NCI-H2081 treated with DMSO at 0.1 percent for 48 hours (cell line): ENCODE data around the gene FAM118B.
A peak's percentile ranks its signal among the peaks of the same experiment; 100 is the strongest.
"Not testable (repeated sequence)": the region's sequence is repeated elsewhere in the genome, so short reads cannot be mapped to it uniquely, and the experiment has no call there.

Experiments used
- DNase-seq: peaks from one replicate; lab custom pipeline; 2025; lab: John Stamatoyannopoulos, UW

Gene FAM118B

DNA sequence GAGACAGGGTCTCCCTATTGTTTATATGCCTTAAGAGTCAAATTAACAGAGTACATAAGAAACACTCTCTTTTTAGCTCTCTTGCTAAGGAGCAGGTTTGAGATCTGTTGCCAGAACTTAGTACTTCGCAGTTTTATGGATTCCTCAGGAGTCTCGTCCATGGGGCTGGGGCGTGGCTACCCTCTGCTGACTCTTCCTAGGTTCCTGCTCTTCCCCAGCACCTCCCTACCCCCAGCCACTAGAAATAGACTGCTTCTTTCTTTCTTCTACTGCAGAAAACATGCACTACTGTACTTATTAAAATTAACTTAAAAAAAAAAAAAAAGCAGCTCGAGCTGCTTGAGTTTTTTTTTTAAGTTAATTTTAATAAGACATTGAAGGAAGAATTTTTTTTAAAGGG is 8.0 kb downstream of the FAM118B start:
- DNase-seq: no peak

- no peak for DNase-seq
These were observed 13.2 kb downstream of the FAM118B start for GRCh38 chr11:126224647-126225294.

DNA sequence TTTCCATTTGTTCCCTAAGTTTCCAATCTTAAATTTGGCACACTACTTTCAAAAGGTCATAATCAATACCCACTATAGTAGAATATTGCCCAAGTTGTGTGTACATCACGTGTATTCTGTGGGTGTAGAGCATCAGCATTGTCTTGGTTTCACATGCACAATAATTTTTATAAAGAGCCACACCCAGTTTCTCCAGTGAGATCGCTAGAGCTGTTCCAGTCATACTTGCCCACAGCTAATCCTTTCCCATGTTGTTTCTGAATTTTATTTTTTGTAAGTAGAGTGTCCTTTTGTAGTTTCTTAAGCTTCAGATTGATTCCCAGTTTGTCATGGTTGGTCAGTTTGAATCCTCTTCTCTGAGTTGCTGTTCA is 13.7 kb downstream of the FAM118B start:
- no peak for DNase-seq

- no peak for DNase-seq
These were observed 14.9 kb downstream of the FAM118B start for GRCh38 chr11:126226334-126227084.

DNA sequence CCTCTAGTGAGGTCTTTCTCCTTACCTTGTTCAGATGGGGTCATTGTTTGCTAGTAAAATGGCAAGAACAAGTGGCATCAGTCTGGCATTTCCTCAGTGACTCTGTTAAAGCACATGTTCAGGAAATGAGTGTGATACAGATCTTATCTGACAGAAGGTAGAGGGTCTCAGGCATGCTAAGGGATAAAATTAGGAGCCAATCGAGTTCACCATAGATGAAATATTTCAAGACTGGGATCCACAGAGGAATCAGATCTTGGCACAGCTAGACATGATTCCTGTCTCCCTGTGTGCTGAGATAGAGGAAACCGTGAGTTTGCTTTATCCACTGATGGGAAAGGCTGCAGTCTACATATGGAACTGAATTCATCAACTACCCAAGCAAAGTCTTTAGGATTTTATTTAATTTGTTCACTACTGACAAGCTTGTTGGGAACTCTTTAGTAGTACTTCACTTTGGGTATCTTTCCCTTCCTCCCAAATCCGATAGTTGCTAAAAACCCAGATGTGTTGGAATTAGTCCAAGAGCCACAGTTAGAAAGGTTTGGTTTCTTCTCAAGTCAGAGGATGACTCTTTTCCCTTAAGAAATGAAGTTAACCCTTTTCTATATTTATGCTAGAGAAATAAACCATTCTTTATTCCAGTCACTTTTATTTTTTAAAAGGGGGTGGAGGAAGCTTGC is 18.4 kb downstream of the FAM118B start:
- DNase-seq: no peak

GRCh38 chr11:126231725-126232459 is 20.3 kb downstream of the FAM118B start:
- no peak for DNase-seq

GRCh38 chr11:126232683-126233082 is 21.1 kb downstream of the FAM118B start:
- DNase-seq: no peak

DNA sequence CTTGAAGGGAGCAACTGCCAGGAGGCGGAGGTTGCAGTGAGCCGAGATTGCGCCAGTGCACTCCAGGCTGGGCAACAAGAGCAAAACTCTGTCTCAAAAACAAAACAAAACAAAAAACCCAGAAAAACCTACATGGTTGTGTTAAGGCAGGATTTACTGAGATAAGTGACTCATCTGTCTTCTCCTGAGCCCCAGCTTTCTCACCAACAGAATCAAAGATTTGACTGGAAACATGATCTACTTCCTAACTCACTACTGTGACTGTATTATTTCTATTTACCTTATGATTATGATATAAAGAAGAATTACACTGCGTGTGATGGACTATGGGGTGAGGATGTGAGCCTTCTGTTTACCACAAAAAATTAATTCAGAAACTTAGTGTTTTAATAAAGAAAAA is 21.8 kb downstream of the FAM118B start:
- DNase-seq: no peak

DNA sequence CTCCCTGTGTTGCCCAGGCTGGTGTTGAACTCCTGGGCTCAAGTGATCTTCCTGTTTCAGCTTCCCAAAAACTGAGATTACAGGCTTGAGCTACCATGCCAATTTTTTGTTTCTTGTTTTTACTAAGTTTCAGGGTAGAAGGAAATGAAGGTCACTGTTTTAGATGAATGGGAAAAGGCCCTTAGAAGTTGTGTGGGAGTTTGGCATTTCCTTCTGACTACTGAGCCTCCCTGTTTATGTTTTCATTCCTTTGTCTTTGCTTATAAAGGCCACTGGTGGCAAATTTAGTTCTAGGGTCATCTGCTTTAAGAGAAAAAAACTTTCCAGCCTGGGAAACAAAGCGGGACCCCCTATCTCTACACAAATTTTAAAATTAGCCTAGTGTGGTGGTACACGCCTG is 35.1 kb downstream of the FAM118B start:
- DNase-seq: no peak

DNA sequence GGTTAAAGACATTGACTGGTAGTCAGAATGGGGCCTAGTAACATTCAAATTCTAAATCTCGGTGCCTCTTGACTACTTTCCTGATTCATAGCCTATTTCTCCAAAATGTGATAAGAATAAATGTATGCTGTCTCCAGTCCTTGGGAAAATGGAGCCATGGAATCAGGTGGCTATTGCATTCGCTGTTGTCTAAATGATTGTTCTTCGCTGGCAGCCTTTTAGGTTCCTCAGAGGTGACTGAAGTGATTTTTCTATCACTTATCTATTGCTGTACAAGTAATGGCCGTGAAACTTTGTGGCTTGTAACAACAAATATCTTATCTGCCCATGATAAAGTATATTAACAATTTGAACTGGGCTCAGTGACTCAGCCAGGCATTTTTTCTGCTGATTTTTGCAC is 41.7 kb downstream of the FAM118B start:
- DNase-seq: no peak

DNA sequence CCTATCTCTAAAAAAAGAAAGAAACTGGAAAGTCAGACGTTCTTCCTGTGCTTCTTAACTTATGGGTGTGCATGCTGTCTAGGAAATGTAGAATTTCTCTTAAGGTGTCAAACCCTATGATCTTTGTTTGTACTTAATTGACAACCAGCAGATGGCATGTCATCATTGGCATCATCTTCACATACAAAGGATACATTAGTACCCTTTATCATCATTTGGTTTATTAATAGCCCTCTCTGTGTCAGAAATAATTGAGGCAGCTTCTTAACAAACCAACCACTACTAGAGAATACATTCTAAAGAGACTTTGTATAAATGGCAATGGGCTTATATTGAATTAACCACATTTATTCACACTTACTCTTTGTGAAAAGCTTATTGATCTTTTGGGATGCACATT is 43.2 kb downstream of the FAM118B start:
- DNase-seq: no peak

GRCh38 chr11:126255507-126255906 is 43.9 kb downstream of the FAM118B start:
- not testable (repeated sequence) for DNase-seq

- no peak for DNase-seq
These were observed 44.6 kb downstream of the FAM118B start for GRCh38 chr11:126256216-126256615.

- DNase-seq: no peak
These were observed 45.6 kb downstream of the FAM118B start for GRCh38 chr11:126257144-126257543.

- no peak for DNase-seq
These were observed 46.2 kb downstream of the FAM118B start for GRCh38 chr11:126257764-126258163.

- DNase-seq: no peak
These were observed 50.6 kb downstream of the FAM118B start for GRCh38 chr11:126262216-126262615.

DNA sequence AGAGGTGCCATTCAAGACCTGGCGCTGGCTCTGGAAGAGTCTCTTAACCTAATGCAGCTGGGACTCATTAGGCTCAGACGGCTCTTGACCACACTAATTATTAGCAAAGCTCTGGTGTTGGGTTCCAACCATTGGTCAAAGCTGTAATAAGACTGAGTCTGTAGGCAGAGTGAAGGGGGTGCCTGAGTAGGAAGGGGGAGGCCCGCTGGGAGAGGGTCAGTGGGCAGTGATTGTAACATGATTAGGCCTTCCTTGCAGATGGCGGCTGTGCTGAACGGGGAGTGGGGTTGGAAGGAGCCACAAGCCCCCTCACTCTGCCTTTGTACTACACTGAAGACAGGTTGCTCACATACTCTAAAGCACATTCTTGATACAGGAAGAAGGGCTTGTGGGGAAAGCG is 51.9 kb downstream of the FAM118B start:
- DNase-seq: no peak

GRCh38 chr11:126265811-126266210 is 54.2 kb downstream of the FAM118B start:
- DNase-seq: no peak

GRCh38 chr11:126267650-126268049 is 56.1 kb downstream of the FAM118B start:
- no peak for DNase-seq

- no peak for DNase-seq
These were observed 56.8 kb downstream of the FAM118B start for GRCh38 chr11:126268361-126268707.

- peak; percentile 97 for DNase-seq
These were observed 57.4 kb downstream of the FAM118B start, which contains the start of the genes FOXRED1 and SRPRA for GRCh38 chr11:126268708-126269579. Gene FOXRED1, plus strand, starts transcription at chr11:126269154. Its CDS starts 53 bp downstream, at chr11:126269207. Gene SRPRA, minus strand, starts transcription at chr11:126268895. Its CDS starts 91 bp downstream, at chr11:126268804.
